ENCODE results near the gene CDC25B. TPM values are rescaled to one million over a fixed set of nuclear protein-coding genes. Genes with fewer than 3 reads are reported as not detected.

CDC25B gene
- total RNA-seq, 1 experiment from 2014 or later, result 223 TPM

GRCh38 chr20:3808544-3808943 lies 12.4 kb downstream of the CDC25B start:
- peak overlapping the region; percentile 71 for H3K9ac ChIP-seq (ENCODE audit: low read length)
- intact Hi-C loops (cut with micrococcal nuclease), result no loop called here
- POLR2A ChIA-PET, result no interaction called here
- no peak overlapping the region for H3K4me3 ChIP-seq (replicated peaks in 1 of 2; ENCODE audit: low read depth in 1 of 2, low read length in 2 of 2)
- peaks cover 70 to 91% of the 10 kb centered on the region in 2 experiments for H3K4me1 ChIP-seq (ENCODE audit: control insufficient read depth in 1 of 2, insufficient read depth in 2 of 2, low read length in 2 of 2)
- no peak for DNase-seq (ENCODE audit: low read depth, low spot score)
- H3K9me2 ChIP-seq (ENCODE audit: insufficient read depth), result no peaks in the 10 kb centered on the region
- peak overlapping the region; percentile 65 for H3K4me2 ChIP-seq (ENCODE audit: low read length)
- TF ChIP-seq JUND (IDR thresholded peaks at IDR 0.05) (no peak), SP1 (IDR thresholded peaks at IDR 0.05; ENCODE audit: low read depth) (no peak)
- CTCF ChIA-PET, result no interaction called here
- BruUV-seq (replicated peaks), result TSS peak; percentile 63
- peaks cover 7% of the 10 kb centered on the region for H3K79me2 ChIP-seq (ENCODE audit: insufficient read depth, low read length)
- ATAC-seq, result no peak
- RAD21 ChIA-PET (ENCODE audit: low non-redundant PET in 1 of 2, low total read pairs in 2 of 2, uncharacterized antibody in 2 of 2, unreplicated experiment in 2 of 2), result interaction anchor here in 1 of 2 experiments (0.7 kb wide), 1 partner anchor 11 kb away, joined by 5 read pairs; no protein-coding TSS in a partner anchor
- no peaks in the 10 kb centered on the region for H4K20me1 ChIP-seq (ENCODE audit: insufficient read depth)
- H3K36me3 ChIP-seq (ENCODE audit: control insufficient read depth in 1 of 2, insufficient read depth in 2 of 2, low read length in 2 of 2), result peaks cover 2 to 21% of the 10 kb centered on the region in 2 experiments; a peak in 2 of 4 replicates
- no peaks in the 10 kb centered on the region for H3K27me3 ChIP-seq (ENCODE audit: insufficient read depth, low read length)
- H3K27ac ChIP-seq (ENCODE audit: low read depth, low read length), result peak overlapping the region; percentile 100
- H2AFZ ChIP-seq (ENCODE audit: low read depth, low read length, poor library complexity, severe bottlenecking), result no peak overlapping the region
- H3K9me3 ChIP-seq (ENCODE audit: control insufficient read depth in 1 of 2, insufficient read depth in 1 of 2, low read depth in 1 of 2, low read length in 2 of 2), result no peaks in the 10 kb centered on the region

- Histone ChIP-seq H3K4me3 (replicated peaks in 1 of 2; ENCODE audit: low read depth in 1 of 2, low read length in 2 of 2) (peak overlapping the region; percentile 27 to 53), H3K79me2 (ENCODE audit: insufficient read depth, low read length) (peaks cover 7% of the 10 kb centered on the region), H3K27ac (ENCODE audit: low read depth, low read length) (peak overlapping the region; percentile 99), H3K27me3 (ENCODE audit: insufficient read depth, low read length) (no peaks in the 10 kb centered on the region), H3K36me3 (ENCODE audit: control insufficient read depth in 1 of 2, insufficient read depth in 2 of 2, low read length in 2 of 2) (no peaks in the 10 kb centered on the region), H3K9me3 (ENCODE audit: control insufficient read depth in 1 of 2, insufficient read depth in 1 of 2, low read depth in 1 of 2, low read length in 2 of 2) (no peaks in the 10 kb centered on the region), H4K20me1 (ENCODE audit: insufficient read depth) (no peaks in the 10 kb centered on the region), H2AFZ (ENCODE audit: low read depth, low read length, poor library complexity, severe bottlenecking) (no peak overlapping the region), H3K9ac (ENCODE audit: low read length) (peak overlapping the region; percentile 76), H3K4me2 (ENCODE audit: low read length) (peak overlapping the region; percentile 82), H3K4me1 (ENCODE audit: control insufficient read depth in 1 of 2, insufficient read depth in 2 of 2, low read length in 2 of 2) (peaks cover 65 to 82% of the 10 kb centered on the region in 2 experiments), H3K9me2 (ENCODE audit: insufficient read depth) (no peaks in the 10 kb centered on the region)
- intact Hi-C loops (cut with micrococcal nuclease), result no loop called here
- CTCF ChIA-PET, result interaction anchor here (2.7 kb wide), 1 partner anchor 9 kb away, joined by 16 read pairs; the partner anchor contains the start of gene AP5S1
- TF ChIP-seq YY1 (IDR thresholded peaks at IDR 0.05; ENCODE audit: extremely low read depth, insufficient replicate concordance, low read depth, low read length), result peak; percentile 68
- TF ChIP-seq TCF7L2 (IDR thresholded peaks at IDR 0.05; ENCODE audit: borderline replicate concordance, extremely low read depth, insufficient read depth, insufficient read length), result peak; percentile 96
- no peak for TF ChIP-seq JUND (IDR thresholded peaks at IDR 0.05)
- TF ChIP-seq RAD21 (IDR thresholded peaks at IDR 0.05; ENCODE audit: low read depth), result no peak
- TF ChIP-seq POLR2AphosphoS5 (IDR thresholded peaks at IDR 0.05; ENCODE audit: low read depth, low read length), result peak; percentile 92; the same call in 1 of the 2 replicates
- peak; percentile 68 for TF ChIP-seq ZBTB33 (IDR thresholded peaks at IDR 0.05; ENCODE audit: extremely low read depth, insufficient replicate concordance, low read length)
- DNase-seq (ENCODE audit: low read depth, low spot score), result peak; percentile 93
- no TSS peak for BruUV-seq (replicated peaks)
- peak; percentile 66 for ATAC-seq
- POLR2A ChIA-PET, result interaction anchor here (1.0 to 3.3 kb wide), 2 partner anchors 11 to 16 kb away, joined by 4 to 14 read pairs; partner anchors contain the start of gene CDC25B
- RAD21 ChIA-PET (ENCODE audit: low non-redundant PET in 1 of 2, low total read pairs in 2 of 2, uncharacterized antibody in 2 of 2, unreplicated experiment in 2 of 2), result interaction anchor here in 1 of 2 experiments (0.6 kb wide), 1 partner anchor 15 kb away, joined by 3 read pairs; the partner anchor contains the start of gene CDC25B
These were observed 15.6 kb downstream of the CDC25B start for GRCh38 chr20:3811467-3812258.

Measured in HCT116 (cell line).